Caco-2 (cell line): Measurements from ENCODE around the gene ASTN2. TPM values are rescaled to one million over a fixed set of nuclear protein-coding genes. Genes with fewer than 3 reads are reported as not detected.

Source experiments
- BruUV-seq: library from RNA; stranded (reverse); fragments of 400-500 nt; replicated peaks from 2 replicates; lab custom pipeline; 2021; lab: Mats Ljungman, UMichigan
- CTCF ChIA-PET: fragments of 300-600 bp; sonication (Branson Sonifier 250); formaldehyde crosslinking; loops from one replicate; lab custom pipeline; 2022; ENCODE audit warnings: antibody characterized with exemption; lab: Charles Lee
- POLR2A ChIA-PET: fragments of 300-600 bp; sonication (Branson Sonifier 250); formaldehyde crosslinking; loops from one replicate; lab custom pipeline; 2022; ENCODE audit warnings: antibody characterized with exemption; lab: Charles Lee
- DNase-seq, 2 experiments: peaks; one replicate each; pipeline versions ENCODE4 v3.0.0 to v3.0.0-alpha.2; 2020 to 2022
- H3K27me3 ChIP-seq: replicated peaks from 2 replicates; pipeline ENCODE4 v1.6.0; 2011; ENCODE audit warnings: low read length; ENCODE audit not compliant: control insufficient read depth, insufficient read depth
- H3K36me3 ChIP-seq: 2 replicates; pipeline ENCODE4 v1.5.1; 2011; ENCODE audit warnings: low read length; ENCODE audit not compliant: control insufficient read depth, insufficient read depth
- H3K4me1 ChIP-seq: fragments of 250-450 bp; sonication (Bioruptor Pico); 2 replicates; pipeline ENCODE4 v1.5.1; 2020; ENCODE audit warnings: mild to moderate bottlenecking
- H3K4me3 ChIP-seq: 2 replicates; pipeline ENCODE4 v1.5.1; 2011; ENCODE audit warnings: low read depth, mild to moderate bottlenecking, control low read depth, low read length
- H3K9me3 ChIP-seq: fragments of 250-450 bp; sonication (Bioruptor Pico); 2 replicates; pipeline ENCODE4 v1.5.1; 2020; ENCODE audit warnings: mild to moderate bottlenecking, moderate library complexity
- H3K27ac Mint-ChIP-seq: one replicate; pipeline ENCODE4 v1.8.0; 2022; ENCODE audit warnings: mixed read lengths; ENCODE audit not compliant: unreplicated experiment
- H3K27me3 Mint-ChIP-seq: one replicate; pipeline ENCODE4 v1.8.0; 2022; ENCODE audit warnings: mixed read lengths; ENCODE audit not compliant: insufficient read depth, unreplicated experiment
- H3K36me3 Mint-ChIP-seq: one replicate; pipeline ENCODE4 v1.8.0; 2022; ENCODE audit warnings: mild to moderate bottlenecking, mixed read lengths; ENCODE audit not compliant: insufficient read depth, unreplicated experiment
- H3K4me1 Mint-ChIP-seq: one replicate; pipeline ENCODE4 v1.8.0; 2022; ENCODE audit warnings: low read depth, mixed read lengths; ENCODE audit not compliant: unreplicated experiment
- H3K4me3 Mint-ChIP-seq: one replicate; pipeline ENCODE4 v1.8.0; 2022; ENCODE audit warnings: mild to moderate bottlenecking, moderate library complexity, mixed read lengths; ENCODE audit not compliant: unreplicated experiment
- H3K9me3 Mint-ChIP-seq: one replicate; pipeline ENCODE4 v1.8.0; 2022; ENCODE audit warnings: mixed read lengths; ENCODE audit not compliant: unreplicated experiment
- intact Hi-C: fragments of 100-400 bp; cut with micrococcal nuclease; formaldehyde crosslinking; loops from one replicate; pipeline ENCODE4 v1.10.0; 2022; ENCODE audit not compliant: unreplicated experiment
- total RNA-seq: library from RNA; stranded (reverse); gene quantifications from 2 replicates; pipeline ENCODE4 v1.2.3, GENCODE V29; 2022
- TF ChIP-seq, protein P1 (sequence below), 2 experiments: fragments of 200-600 bp in 1 of 2; IDR thresholded peaks; 1 replicate in 1 of 2; 2 replicates in 1 of 2; pipeline versions ENCODE4 v1.5.1 to v1.8.0; 2011 to 2022; ENCODE audit warnings: antibody characterized with exemption in 1 of 2, control low read depth in 1 of 2, inconsistent platforms in 1 of 2, low read depth in 1 of 2, low read length in 1 of 2, mild to moderate bottlenecking in 1 of 2, moderate library complexity in 1 of 2; ENCODE audit not compliant: insufficient read depth in 1 of 2, severe bottlenecking in 1 of 2, unreplicated experiment in 1 of 2

The ASTN2 gene
- total RNA-seq, 1 experiment from 2014 or later: 12.7 TPM

DNA sequence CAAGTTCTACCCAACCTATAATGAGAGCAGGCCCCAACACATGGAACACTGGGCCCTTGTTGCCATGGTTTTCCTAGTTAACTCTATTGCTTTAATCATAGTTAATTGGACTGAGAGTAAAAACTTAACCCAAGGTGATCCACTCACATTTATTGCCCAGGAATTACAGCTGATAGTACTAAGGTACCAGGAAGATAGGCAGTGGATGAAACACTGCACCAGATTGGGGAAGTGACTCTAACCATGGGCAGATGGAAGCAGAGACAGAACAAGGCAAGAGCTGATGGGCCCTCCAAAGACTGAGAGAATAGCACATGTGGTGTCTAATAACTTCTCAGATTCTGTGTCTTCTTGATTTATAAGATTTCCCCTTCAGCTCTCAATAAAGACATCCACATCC is 873.5 kb downstream of the ASTN2 start:
- H3K4me1 ChIP-seq: peaks cover 2% of the 10 kb centered on the region
- Mint-ChIP-seq H3K4me3 (no peak overlapping the region), H3K27me3 (no peaks in the 10 kb centered on the region), H3K27ac (no peak overlapping the region), H3K9me3 (peaks cover 25% of the 10 kb centered on the region), H3K36me3 (no peaks in the 10 kb centered on the region), H3K4me1 (no peaks in the 10 kb centered on the region)
- ChIA-PET CTCF (no interaction called here), POLR2A (no interaction called here)
- H3K4me3 ChIP-seq: no peak overlapping the region
- intact Hi-C loops: no loop called here
- no TSS peak for BruUV-seq
- no peaks in the 10 kb centered on the region for H3K27me3 ChIP-seq
- H3K9me3 ChIP-seq: no peaks in the 10 kb centered on the region
- TF ChIP-seq, protein P1, sequence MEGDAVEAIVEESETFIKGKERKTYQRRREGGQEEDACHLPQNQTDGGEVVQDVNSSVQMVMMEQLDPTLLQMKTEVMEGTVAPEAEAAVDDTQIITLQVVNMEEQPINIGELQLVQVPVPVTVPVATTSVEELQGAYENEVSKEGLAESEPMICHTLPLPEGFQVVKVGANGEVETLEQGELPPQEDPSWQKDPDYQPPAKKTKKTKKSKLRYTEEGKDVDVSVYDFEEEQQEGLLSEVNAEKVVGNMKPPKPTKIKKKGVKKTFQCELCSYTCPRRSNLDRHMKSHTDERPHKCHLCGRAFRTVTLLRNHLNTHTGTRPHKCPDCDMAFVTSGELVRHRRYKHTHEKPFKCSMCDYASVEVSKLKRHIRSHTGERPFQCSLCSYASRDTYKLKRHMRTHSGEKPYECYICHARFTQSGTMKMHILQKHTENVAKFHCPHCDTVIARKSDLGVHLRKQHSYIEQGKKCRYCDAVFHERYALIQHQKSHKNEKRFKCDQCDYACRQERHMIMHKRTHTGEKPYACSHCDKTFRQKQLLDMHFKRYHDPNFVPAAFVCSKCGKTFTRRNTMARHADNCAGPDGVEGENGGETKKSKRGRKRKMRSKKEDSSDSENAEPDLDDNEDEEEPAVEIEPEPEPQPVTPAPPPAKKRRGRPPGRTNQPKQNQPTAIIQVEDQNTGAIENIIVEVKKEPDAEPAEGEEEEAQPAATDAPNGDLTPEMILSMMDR (IDR thresholded peaks at IDR 0.05; ENCODE audit: insufficient read depth in 1 of 2, low read depth in 1 of 2, low read length in 1 of 2, severe bottlenecking in 1 of 2, unreplicated experiment in 1 of 2): no peak
- no peaks in the 10 kb centered on the region; the same call in 1 of the 2 replicates for H3K36me3 ChIP-seq
- no peak for DNase-seq

DNA sequence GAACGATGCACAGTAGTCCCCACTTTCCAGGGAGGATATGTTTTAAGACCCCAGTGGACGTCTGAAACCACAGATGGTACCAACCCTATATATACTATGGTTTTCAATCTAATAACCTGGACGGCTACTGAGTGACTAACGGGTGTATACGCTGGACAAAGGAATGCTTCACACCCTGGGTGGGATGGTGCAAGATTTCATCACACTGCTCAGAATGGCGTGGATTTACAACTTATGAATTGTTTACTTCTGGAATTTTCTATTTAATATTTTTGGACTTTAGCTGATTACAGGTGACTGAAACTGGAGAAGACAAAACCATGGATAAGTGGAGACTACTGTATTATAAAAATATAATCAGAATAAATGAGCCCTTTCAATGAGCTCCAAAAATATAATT is 875.3 kb downstream of the ASTN2 start:
- POLR2A ChIA-PET: no interaction called here
- no TSS peak for BruUV-seq

DNA sequence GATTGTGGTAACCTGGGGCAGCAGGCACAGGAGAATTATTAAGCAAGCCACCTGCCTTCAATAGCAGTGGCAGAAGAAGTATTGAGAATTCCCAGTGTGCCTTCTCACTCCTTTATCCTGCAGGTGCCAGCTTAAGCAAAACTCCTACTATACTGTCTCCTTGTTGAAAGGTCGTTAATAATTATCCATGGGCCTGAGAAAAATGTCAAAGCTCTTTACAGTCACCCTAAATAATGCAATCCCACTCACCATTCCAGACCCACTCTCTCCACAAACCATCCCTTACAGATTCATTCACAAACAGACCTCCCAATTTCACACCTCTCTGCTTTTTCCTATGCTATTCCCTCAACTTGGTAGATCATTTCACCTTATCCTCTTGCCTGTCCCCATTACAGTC is 889.2 kb downstream of the ASTN2 start:
- Mint-ChIP-seq H3K27ac (no peak overlapping the region), H3K4me3 (no peak overlapping the region), H3K4me1 (peaks cover 16% of the 10 kb centered on the region), H3K27me3 (no peaks in the 10 kb centered on the region), H3K9me3 (peaks cover 12% of the 10 kb centered on the region), H3K36me3 (no peaks in the 10 kb centered on the region)
- POLR2A ChIA-PET: interaction anchor here (0.6 kb wide), 1 partner anchor 1163 kb away, joined by 3 read pairs; no protein-coding TSS in a partner anchor
- TF ChIP-seq, protein P1 (IDR thresholded peaks at IDR 0.05; ENCODE audit: insufficient read depth in 1 of 2, low read depth in 1 of 2, low read length in 1 of 2, severe bottlenecking in 1 of 2, unreplicated experiment in 1 of 2): no peak
- Histone ChIP-seq H3K4me1 (peaks cover 22% of the 10 kb centered on the region), H3K36me3 (no peaks in the 10 kb centered on the region; the same call in 1 of the 2 replicates), H3K27me3 (no peaks in the 10 kb centered on the region), H3K9me3 (peaks cover 16% of the 10 kb centered on the region), H3K4me3 (no peak overlapping the region)
- no peak for DNase-seq
- BruUV-seq: no TSS peak
- intact Hi-C loops: no loop called here
- CTCF ChIA-PET: no interaction called here

More for the DNA sequence above, 875.3 kb downstream of the ASTN2 start:
- TF ChIP-seq, protein P1 (IDR thresholded peaks at IDR 0.05; ENCODE audit: insufficient read depth in 1 of 2, low read depth in 1 of 2, low read length in 1 of 2, severe bottlenecking in 1 of 2, unreplicated experiment in 1 of 2): no peak
- H3K27me3 Mint-ChIP-seq: no peaks in the 10 kb centered on the region
- no peak for DNase-seq
- Histone ChIP-seq H3K27me3 (no peaks in the 10 kb centered on the region), H3K4me3 (no peak overlapping the region), H3K9me3 (no peaks in the 10 kb centered on the region), H3K36me3 (no peaks in the 10 kb centered on the region), H3K4me1 (no peaks in the 10 kb centered on the region; the same call in 1 of the 2 replicates)
- H3K4me3 Mint-ChIP-seq: no peak overlapping the region
- intact Hi-C loops: no loop called here
- CTCF ChIA-PET: no interaction called here
- H3K36me3 Mint-ChIP-seq: no peaks in the 10 kb centered on the region
- peaks cover 34% of the 10 kb centered on the region for H3K9me3 Mint-ChIP-seq
- H3K4me1 Mint-ChIP-seq: no peaks in the 10 kb centered on the region
- no peak overlapping the region for H3K27ac Mint-ChIP-seq
